Caco-2 (cell line): ENCODE measurements around the gene CACNA1G. TPM values are rescaled to one million over a fixed set of nuclear protein-coding genes. Genes with fewer than 3 reads are reported as not detected.

Experiments
- BruUV-seq: library from RNA; stranded (reverse); fragments of 400-500 nt; replicated peaks from 2 replicates; lab custom pipeline; 2021; lab: Mats Ljungman, UMichigan
- CTCF ChIA-PET: fragments of 300-600 bp; sonication (Branson Sonifier 250); formaldehyde crosslinking; loops from one replicate; lab custom pipeline; 2022; ENCODE audit warnings: antibody characterized with exemption; lab: Charles Lee
- POLR2A ChIA-PET: fragments of 300-600 bp; sonication (Branson Sonifier 250); formaldehyde crosslinking; loops from one replicate; lab custom pipeline; 2022; ENCODE audit warnings: antibody characterized with exemption; lab: Charles Lee
- DNase-seq, 2 experiments: peaks; one replicate each; pipeline versions ENCODE4 v3.0.0 to v3.0.0-alpha.2; 2020 to 2022
- H3K27me3 ChIP-seq: replicated peaks from 2 replicates; pipeline ENCODE4 v1.6.0; 2011; ENCODE audit warnings: low read length; ENCODE audit not compliant: control insufficient read depth, insufficient read depth
- H3K36me3 ChIP-seq: 2 replicates; pipeline ENCODE4 v1.5.1; 2011; ENCODE audit warnings: low read length; ENCODE audit not compliant: control insufficient read depth, insufficient read depth
- H3K4me1 ChIP-seq: fragments of 250-450 bp; sonication (Bioruptor Pico); 2 replicates; pipeline ENCODE4 v1.5.1; 2020; ENCODE audit warnings: mild to moderate bottlenecking
- H3K4me3 ChIP-seq: 2 replicates; pipeline ENCODE4 v1.5.1; 2011; ENCODE audit warnings: low read depth, mild to moderate bottlenecking, control low read depth, low read length
- H3K9me3 ChIP-seq: fragments of 250-450 bp; sonication (Bioruptor Pico); 2 replicates; pipeline ENCODE4 v1.5.1; 2020; ENCODE audit warnings: mild to moderate bottlenecking, moderate library complexity
- H3K27ac Mint-ChIP-seq: one replicate; pipeline ENCODE4 v1.8.0; 2022; ENCODE audit warnings: mixed read lengths; ENCODE audit not compliant: unreplicated experiment
- H3K27me3 Mint-ChIP-seq: one replicate; pipeline ENCODE4 v1.8.0; 2022; ENCODE audit warnings: mixed read lengths; ENCODE audit not compliant: insufficient read depth, unreplicated experiment
- H3K36me3 Mint-ChIP-seq: one replicate; pipeline ENCODE4 v1.8.0; 2022; ENCODE audit warnings: mild to moderate bottlenecking, mixed read lengths; ENCODE audit not compliant: insufficient read depth, unreplicated experiment
- H3K4me1 Mint-ChIP-seq: one replicate; pipeline ENCODE4 v1.8.0; 2022; ENCODE audit warnings: low read depth, mixed read lengths; ENCODE audit not compliant: unreplicated experiment
- H3K4me3 Mint-ChIP-seq: one replicate; pipeline ENCODE4 v1.8.0; 2022; ENCODE audit warnings: mild to moderate bottlenecking, moderate library complexity, mixed read lengths; ENCODE audit not compliant: unreplicated experiment
- H3K9me3 Mint-ChIP-seq: one replicate; pipeline ENCODE4 v1.8.0; 2022; ENCODE audit warnings: mixed read lengths; ENCODE audit not compliant: unreplicated experiment
- intact Hi-C: fragments of 100-400 bp; cut with micrococcal nuclease; formaldehyde crosslinking; loops from one replicate; pipeline ENCODE4 v1.10.0; 2022; ENCODE audit not compliant: unreplicated experiment
- total RNA-seq: library from RNA; stranded (reverse); gene quantifications from 2 replicates; pipeline ENCODE4 v1.2.3, GENCODE V29; 2022
- TF ChIP-seq, protein P1 (sequence below), 2 experiments: fragments of 200-600 bp in 1 of 2; IDR thresholded peaks; 1 replicate in 1 of 2; 2 replicates in 1 of 2; pipeline versions ENCODE4 v1.5.1 to v1.8.0; 2011 to 2022; ENCODE audit warnings: antibody characterized with exemption in 1 of 2, control low read depth in 1 of 2, inconsistent platforms in 1 of 2, low read depth in 1 of 2, low read length in 1 of 2, mild to moderate bottlenecking in 1 of 2, moderate library complexity in 1 of 2; ENCODE audit not compliant: insufficient read depth in 1 of 2, severe bottlenecking in 1 of 2, unreplicated experiment in 1 of 2

The CACNA1G gene
- total RNA-seq, 1 experiment from 2014 or later, result 1.4 TPM

DNA sequence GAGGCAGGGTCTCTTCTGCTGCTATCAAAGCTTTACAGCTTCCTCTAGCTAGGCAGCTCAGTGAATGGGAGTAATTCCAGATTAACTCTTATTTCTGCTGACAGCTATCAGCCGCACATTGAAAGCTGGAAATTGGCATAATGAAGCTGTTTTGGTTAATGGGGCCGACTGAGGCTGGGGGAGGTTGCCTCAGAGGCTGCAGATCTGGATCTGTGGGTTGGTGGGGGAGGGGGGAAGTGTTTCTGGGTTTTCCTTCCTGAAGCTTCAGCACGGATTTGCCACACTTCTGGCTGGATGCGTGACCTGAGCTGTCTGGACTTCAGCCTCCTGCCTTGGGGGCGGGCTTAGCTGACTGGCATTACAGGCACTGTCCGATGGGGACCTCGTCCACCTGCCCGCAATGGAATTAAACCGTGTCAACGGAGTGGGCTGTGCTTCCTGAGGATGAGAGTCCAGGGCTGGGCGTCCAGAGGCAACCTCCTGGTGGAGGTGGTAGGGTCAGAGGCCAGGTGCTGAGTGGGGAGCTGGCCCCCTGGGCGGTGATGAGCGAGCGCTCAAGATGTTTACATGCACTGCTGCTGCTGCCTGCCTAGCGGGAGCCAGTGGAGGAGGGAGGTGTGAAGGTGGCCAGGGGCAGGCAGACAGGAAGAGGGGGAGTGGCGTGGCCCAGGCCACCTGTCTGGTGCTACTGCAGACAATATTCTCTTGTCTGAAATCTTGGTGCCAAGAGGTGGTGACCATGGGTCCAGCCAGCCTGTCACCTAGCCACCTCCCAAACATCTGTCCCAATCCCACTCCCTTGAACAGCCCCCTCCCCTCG, 67.5 kb downstream of the CACNA1G start:
- POLR2A ChIA-PET, result interaction anchor here (0.6 to 2.1 kb wide), 14 partner anchors 9 to 231 kb away, joined by 3 to 20 read pairs (median 4); partner anchors contain the start of genes CACNA1G and LRRC59

DNA sequence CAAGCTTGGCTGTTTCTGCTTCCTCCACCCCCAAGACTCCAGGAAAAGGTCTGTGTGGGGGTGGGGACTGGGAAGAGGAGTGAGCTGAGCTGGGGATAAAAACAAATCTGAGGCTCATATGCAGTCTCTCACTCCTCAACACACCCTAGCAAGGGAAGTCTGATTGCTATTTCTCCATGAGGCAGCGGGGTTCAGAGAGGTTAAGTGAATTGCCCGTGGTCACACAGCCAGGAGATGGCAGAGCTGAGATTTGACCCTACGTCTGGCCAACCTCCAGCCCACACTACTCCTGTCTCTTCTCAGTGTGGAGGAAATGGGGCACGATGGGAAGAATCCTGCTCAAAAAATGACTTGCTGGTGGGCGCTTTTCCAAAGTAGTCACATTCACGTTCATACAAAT, 69.4 kb downstream of the CACNA1G start:
- Histone ChIP-seq H3K36me3 (no peaks in the 10 kb centered on the region), H3K27me3 (no peaks in the 10 kb centered on the region), H3K9me3 (no peaks in the 10 kb centered on the region), H3K4me1 (peaks cover 44% of the 10 kb centered on the region), H3K4me3 (no peak overlapping the region)
- TF ChIP-seq, protein P1, sequence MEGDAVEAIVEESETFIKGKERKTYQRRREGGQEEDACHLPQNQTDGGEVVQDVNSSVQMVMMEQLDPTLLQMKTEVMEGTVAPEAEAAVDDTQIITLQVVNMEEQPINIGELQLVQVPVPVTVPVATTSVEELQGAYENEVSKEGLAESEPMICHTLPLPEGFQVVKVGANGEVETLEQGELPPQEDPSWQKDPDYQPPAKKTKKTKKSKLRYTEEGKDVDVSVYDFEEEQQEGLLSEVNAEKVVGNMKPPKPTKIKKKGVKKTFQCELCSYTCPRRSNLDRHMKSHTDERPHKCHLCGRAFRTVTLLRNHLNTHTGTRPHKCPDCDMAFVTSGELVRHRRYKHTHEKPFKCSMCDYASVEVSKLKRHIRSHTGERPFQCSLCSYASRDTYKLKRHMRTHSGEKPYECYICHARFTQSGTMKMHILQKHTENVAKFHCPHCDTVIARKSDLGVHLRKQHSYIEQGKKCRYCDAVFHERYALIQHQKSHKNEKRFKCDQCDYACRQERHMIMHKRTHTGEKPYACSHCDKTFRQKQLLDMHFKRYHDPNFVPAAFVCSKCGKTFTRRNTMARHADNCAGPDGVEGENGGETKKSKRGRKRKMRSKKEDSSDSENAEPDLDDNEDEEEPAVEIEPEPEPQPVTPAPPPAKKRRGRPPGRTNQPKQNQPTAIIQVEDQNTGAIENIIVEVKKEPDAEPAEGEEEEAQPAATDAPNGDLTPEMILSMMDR (IDR thresholded peaks at IDR 0.05; ENCODE audit: insufficient read depth in 1 of 2, low read depth in 1 of 2, low read length in 1 of 2, severe bottlenecking in 1 of 2, unreplicated experiment in 1 of 2), result no peak
- no peak overlapping the region for H3K4me3 Mint-ChIP-seq
- H3K27ac Mint-ChIP-seq, result no peak overlapping the region
- H3K9me3 Mint-ChIP-seq, result no peaks in the 10 kb centered on the region
- intact Hi-C loops, result loop anchor here (1.0 to 2.0 kb wide), 2 partner anchors 31 to 65 kb away; no protein-coding TSS in a partner anchor
- no peak for DNase-seq
- peaks cover 44% of the 10 kb centered on the region for H3K4me1 Mint-ChIP-seq
- H3K36me3 Mint-ChIP-seq, result peaks cover 5% of the 10 kb centered on the region
- POLR2A ChIA-PET, result interaction anchor here (0.6 kb wide), 1 partner anchor 63 kb away, joined by 3 read pairs; no protein-coding TSS in a partner anchor
- CTCF ChIA-PET, result interaction anchor here (0.7 to 10.6 kb wide), 10 partner anchors 12 to 86 kb away, joined by 3 to 272 read pairs (median 6); partner anchors contain the start of genes CACNA1G and SPATA20
- no peaks in the 10 kb centered on the region for H3K27me3 Mint-ChIP-seq
- BruUV-seq, result no TSS peak

More for the DNA sequence above, 67.5 kb downstream of the CACNA1G start:
- H3K4me1 Mint-ChIP-seq, result peaks cover 37% of the 10 kb centered on the region
- no peaks in the 10 kb centered on the region for H3K36me3 ChIP-seq
- H3K27me3 ChIP-seq, result no peaks in the 10 kb centered on the region
- H3K4me1 ChIP-seq, result peaks cover 37% of the 10 kb centered on the region
- H3K27ac Mint-ChIP-seq, result peak overlapping the region; percentile 76
- peak overlapping the region; percentile 20 for H3K4me3 ChIP-seq
- peaks cover 5% of the 10 kb centered on the region for H3K36me3 Mint-ChIP-seq
- H3K9me3 ChIP-seq, result no peaks in the 10 kb centered on the region
- CTCF ChIA-PET, result interaction anchor here (0.5 to 10.6 kb wide), 42 partner anchors 9 to 649 kb away, joined by 3 to 272 read pairs (median 4); partner anchors contain the start of genes CACNA1G, EPN3 and SPATA20
- H3K4me3 Mint-ChIP-seq, result peak overlapping the region; percentile 80
- BruUV-seq, result no TSS peak
- DNase-seq, result peak; percentile 97 to 98
- TF ChIP-seq, protein P1 (IDR thresholded peaks at IDR 0.05; ENCODE audit: insufficient read depth in 1 of 2, low read depth in 1 of 2, low read length in 1 of 2, severe bottlenecking in 1 of 2, unreplicated experiment in 1 of 2), result peak; percentile 1 to 53
- intact Hi-C loops, result loop anchor here (1.0 to 2.0 kb wide), 4 partner anchors 33 to 81 kb away; partner anchors contain the start of genes CACNA1G and SPATA20
- H3K27me3 Mint-ChIP-seq, result no peaks in the 10 kb centered on the region
- no peaks in the 10 kb centered on the region for H3K9me3 Mint-ChIP-seq

DNA sequence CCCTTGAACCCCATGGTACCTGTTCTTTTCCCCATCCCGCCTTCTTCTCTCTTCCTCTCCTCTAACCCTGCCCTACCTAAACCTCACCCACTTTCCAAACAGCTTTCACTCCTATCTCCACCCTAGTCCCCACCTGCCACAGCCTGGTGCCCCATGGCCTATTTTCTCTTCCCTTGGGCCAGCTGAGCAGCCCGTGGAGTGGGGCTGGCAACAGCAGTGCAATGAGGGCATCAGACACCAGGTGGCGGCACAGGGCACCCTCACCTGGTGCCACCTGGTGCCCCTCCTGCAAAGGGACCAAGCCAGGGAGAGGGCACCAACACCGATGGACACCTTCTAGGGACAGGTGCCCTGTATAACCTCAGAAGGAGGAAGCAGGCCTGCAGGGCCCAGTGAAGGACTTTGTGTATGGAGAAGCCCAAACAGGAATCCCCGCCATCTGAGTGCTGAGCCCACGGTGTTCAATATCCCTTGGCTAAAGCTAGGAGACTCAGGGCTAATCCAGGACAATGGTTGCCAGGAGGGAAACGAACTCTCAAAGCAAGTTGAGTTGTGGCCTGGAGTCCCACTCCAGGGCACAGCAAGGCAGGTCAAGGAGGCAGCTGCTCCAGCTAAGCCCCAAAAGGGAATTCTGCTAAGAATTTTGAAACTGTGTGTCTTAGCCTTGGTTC, 70.1 kb downstream of the CACNA1G start:
- DNase-seq, result peak; percentile 81 to 91
- no TSS peak for BruUV-seq
- H3K36me3 Mint-ChIP-seq, result peaks cover 5% of the 10 kb centered on the region
- no peaks in the 10 kb centered on the region for H3K27me3 ChIP-seq
- H3K27me3 Mint-ChIP-seq, result no peaks in the 10 kb centered on the region
- H3K4me1 Mint-ChIP-seq, result peaks cover 40% of the 10 kb centered on the region
- ChIA-PET POLR2A (interaction anchor here (0.6 kb wide), 1 partner anchor 63 kb away, joined by 3 read pairs; no protein-coding TSS in a partner anchor), CTCF (interaction anchor here (0.5 to 10.6 kb wide), 14 partner anchors 8 to 284 kb away, joined by 3 to 272 read pairs (median 5); partner anchors contain the start of genes CACNA1G and SPATA20)
- H3K4me3 Mint-ChIP-seq, result no peak overlapping the region
- H3K4me3 ChIP-seq, result no peak overlapping the region
- H3K9me3 ChIP-seq, result no peaks in the 10 kb centered on the region
- peaks cover 50% of the 10 kb centered on the region for H3K4me1 ChIP-seq
- no peaks in the 10 kb centered on the region for H3K36me3 ChIP-seq
- intact Hi-C loops, result loop anchor here (1.0 kb wide), 1 partner anchor 65 kb away; no protein-coding TSS in a partner anchor
- no peaks in the 10 kb centered on the region for H3K9me3 Mint-ChIP-seq
- TF ChIP-seq, protein P1 (IDR thresholded peaks at IDR 0.05; ENCODE audit: insufficient read depth in 1 of 2, low read depth in 1 of 2, low read length in 1 of 2, severe bottlenecking in 1 of 2, unreplicated experiment in 1 of 2), result peak; percentile 97 to 99
- H3K27ac Mint-ChIP-seq, result no peak overlapping the region
